ENCODE results near the gene COL13A1.

COL13A1 gene

GRCh38 chr10:69976795-69977546 lies 175.3 kb downstream of the COL13A1 start:
- no peak for DNase-seq

- no peak for DNase-seq
Measured at GRCh38 chr10:69979174-69979573, 177.5 kb downstream of the COL13A1 start.

- DNase-seq, result no peak
Measured at GRCh38 chr10:69980672-69981071, 179.0 kb downstream of the COL13A1 start.

GRCh38 chr10:69988094-69988493 lies 186.4 kb downstream of the COL13A1 start:
- no peak for DNase-seq

DNA sequence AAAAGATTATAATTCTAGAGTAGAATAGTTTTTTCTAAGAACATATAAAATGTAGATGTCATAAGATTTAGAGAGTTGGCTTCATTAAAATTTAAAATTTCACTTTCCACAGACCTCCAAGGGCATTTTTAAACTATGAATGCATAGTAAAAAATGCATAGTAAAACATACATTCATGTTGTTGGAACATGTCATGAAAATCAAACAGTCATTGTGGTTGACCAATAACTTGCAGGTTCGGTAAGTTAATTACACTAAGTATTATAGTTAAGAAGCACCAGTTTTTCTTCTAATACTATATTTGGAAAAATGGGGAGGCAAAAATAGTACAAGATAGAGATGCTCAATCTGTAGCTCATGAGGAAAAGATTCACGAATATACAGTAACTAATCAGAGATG lies 189.4 kb downstream of the COL13A1 start:
- DNase-seq, result no peak

- DNase-seq, result peak; percentile 79
Measured at GRCh38 chr10:69994262-69994661, 192.6 kb downstream of the COL13A1 start.

GRCh38 chr10:69996611-69997010 lies 194.9 kb downstream of the COL13A1 start:
- DNase-seq, result no peak

DNA sequence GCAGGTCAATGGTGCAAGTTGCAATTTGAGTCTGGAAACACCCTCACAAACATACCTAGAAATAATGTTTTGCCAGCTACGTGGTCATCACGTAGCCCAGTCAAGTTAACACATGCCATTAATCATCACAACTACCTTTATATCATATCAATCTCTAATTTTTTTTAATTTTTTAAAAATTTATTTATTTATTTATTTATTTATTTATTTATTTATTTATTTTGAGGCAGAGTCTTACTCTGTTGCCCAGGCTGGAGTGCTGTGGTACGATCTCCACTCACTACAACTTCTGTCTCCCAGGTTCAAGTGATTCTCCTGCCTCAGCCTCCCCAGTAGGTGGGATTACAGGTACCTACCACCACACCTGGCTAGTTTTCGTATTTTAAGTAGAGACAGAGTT lies 198.6 kb downstream of the COL13A1 start:
- DNase-seq, result no peak

DNA sequence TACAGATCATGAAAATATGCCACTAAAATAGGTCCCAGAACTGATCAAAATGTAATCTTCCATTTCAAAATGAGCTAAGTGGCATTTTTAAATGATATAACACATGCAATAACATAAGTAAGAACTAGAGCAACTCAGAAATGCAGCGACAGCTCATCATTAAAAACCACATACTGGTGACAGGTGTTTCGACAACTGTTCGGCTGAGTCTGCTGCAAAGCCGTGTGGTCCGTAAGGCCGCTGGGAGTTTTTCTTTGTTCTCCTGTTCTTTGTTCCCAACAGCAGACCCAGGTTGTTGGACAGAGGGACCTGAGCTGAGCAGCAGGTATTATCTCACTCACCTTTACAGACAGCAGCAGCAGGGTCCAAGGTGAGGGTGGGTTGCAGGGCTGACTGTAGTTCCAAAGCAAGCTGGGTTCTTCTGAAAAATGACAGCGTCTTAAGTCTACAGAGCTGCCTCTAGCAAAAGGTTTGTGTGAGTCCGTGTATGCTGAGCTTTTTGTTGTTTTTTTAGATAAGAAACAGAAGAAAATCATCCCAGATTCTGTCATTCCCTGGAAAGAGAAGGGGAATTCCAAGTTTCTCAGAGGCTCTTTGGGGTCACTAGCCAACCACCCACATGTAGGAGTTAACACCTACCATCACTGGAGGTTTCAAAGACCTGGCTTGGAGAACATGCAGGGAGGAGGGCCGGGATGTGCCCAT lies 205.6 kb downstream of the COL13A1 start:
- no peak for DNase-seq
